ENCODE measurements around the gene RAPGEF4.
A peak's percentile ranks its signal among the peaks of the same experiment; 100 is the strongest.

The RAPGEF4 gene

DNA sequence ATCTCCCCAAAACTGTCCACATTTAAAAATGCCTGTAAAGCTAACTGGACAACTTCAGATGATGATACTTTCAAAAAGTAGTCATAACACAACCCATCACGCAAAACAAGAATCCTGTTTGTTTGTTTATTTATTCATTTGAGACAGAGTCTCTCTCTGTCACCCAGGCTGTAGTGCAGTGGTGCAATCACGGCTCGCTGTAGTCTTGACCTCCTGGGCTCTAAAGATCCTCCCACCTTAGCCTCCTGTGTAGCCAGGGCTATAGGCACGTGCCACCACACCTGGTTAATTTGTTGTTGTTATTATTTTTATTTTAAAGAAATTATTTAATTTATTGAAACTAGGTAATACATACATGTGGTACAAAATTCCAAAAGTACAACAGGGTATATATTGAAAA is 94.8 kb downstream of the RAPGEF4 start:
- no peak for DNase-seq

DNA sequence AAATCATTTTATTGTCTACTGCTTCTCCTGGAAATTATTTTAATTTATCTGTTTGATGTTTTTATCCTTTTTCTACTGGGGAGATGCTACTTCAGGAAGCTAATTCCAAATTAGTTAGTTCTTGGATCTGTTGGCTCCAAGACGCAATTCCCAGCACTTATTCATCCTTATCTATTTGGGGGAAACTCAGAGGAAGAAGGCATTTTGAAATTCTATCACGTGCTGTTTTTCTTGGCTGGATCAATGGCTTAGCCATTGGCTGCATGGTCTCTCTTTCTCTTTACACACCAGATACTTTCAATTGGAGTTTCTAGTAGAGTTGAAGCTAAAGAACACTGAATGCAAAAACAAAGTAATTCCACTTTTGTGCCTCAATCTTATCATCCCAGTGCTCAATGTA is 98.3 kb downstream of the RAPGEF4 start:
- DNase-seq, result no peak

DNA sequence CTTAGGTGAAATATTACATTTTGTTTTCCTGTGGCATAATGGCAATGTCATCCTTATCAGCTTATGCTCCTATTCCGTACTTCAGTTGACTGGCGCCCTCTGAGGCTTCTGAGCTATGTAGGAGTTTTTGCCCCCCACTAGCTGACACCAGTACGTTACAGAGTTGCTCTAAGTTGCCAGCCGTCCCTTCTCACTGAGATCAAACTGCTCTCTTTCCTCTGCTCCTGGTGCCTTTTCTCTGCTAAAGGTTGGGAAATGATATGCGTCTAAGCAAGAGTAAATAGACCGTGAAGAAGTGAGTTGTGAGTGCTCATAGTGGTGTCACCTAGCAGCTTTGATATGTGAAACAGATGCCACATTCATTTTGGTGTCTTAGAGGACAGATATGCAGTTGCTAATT is 99.2 kb downstream of the RAPGEF4 start:
- DNase-seq, result no peak

DNA sequence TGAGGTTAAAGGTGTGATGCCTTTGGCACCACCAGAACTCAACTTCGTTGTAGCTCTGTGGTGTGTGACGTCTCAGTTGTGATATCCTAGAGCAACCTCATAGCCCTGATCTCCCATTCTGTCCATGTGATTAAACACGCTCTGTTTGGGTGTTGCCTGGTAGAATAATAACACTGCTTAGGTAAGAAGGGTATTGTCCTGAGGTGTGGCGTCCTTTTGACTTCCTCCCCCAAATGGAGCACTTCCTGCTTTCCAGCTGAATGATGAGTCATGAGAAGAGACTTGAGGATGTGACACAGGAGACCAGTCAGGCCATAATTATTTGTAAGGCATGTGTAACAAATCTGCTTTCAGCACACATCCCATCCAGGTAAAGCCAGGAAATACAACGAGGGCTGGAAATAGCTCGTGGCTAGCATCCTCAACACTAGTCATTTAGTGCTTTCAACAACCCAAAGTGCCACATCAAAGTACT is 100.7 kb downstream of the RAPGEF4 start:
- no peak for DNase-seq

DNA sequence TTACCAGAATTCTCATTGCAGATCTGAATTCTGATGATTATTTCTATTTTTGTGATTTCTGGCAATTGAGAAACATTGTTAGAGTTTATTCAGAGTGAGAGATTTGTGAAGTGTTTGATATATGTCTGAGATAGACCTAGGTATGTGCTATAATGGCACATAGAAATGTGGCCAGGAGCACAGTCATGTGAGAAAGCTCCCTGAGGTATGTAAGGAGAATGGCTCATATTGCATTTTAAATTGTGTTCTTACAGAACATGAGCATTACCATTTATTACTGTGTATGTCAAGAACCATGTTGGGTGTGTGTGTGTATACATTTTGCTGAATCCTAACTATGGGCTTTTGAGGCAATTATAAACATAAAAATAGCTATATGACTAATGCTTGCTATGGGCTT is 101.2 kb downstream of the RAPGEF4 start:
- no peak for DNase-seq

DNA sequence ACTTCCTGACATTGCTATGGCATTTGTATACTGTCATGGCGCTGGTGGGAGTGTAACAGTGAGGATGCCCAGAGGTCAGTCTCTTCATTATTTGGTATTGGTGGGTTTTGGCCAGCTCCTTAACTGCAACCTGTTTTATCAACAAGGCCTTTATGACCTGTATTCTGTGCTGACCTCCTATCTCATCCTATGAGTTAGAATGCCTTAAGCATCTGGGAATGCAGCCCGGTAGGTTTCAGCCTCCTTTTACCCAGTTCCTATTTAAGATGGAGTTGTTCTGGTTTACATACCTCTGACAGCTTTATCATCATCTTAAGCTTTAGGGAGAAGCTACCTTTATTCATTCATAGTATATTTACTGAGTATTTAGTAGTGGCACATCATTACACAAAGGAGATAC is 103.8 kb downstream of the RAPGEF4 start:
- no peak for DNase-seq

DNA sequence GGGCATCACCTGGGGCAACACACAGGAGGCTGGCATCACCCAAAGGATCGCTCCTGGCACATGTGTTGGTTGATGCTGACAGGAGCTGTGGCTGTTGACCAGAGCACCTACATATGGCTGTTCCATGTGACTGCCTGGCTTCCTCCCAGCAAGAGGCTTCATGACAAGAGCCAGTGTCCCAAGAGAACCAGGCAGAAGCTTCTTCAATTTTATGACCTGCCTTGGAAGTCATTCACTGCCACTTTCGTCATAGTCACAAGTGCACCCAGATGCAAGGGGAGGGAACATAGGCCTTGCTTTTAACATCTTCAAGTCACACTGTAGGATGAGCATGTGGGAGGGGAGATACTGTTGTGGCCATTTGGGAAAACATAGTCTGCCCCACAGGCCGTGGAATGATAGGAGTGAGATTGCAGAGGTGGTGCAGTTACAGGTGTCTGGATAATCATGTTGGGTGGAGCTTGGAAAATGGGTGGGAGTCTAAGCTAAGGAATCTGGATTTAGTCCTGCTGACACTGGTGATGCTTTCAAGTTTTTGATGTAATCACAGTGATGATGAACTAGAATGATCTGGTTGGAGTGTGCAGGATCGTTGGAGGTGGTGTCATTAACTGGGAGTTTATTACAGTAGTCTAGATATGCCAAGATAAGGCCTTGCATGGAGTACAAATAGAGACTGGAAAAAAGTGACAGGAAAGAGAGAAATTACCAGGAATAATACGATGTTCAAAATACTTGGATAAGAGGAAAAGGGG is 107.0 kb downstream of the RAPGEF4 start:
- no peak for DNase-seq

DNA sequence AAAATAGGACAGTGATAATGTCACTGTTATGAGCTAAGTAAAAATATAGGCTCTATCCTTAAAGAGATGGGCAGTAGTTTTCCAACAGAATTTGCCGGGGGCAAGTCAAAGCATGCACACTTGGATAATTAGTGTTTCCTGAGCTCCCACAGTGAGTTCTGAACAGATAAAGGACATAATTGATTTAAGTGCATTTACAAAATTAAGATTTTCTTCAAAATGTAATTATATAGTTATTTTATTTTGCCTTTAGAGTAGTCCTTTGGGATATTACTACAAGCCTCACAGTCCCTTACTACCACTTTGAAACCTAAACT is 107.6 kb downstream of the RAPGEF4 start:
- DNase-seq, result no peak

DNA sequence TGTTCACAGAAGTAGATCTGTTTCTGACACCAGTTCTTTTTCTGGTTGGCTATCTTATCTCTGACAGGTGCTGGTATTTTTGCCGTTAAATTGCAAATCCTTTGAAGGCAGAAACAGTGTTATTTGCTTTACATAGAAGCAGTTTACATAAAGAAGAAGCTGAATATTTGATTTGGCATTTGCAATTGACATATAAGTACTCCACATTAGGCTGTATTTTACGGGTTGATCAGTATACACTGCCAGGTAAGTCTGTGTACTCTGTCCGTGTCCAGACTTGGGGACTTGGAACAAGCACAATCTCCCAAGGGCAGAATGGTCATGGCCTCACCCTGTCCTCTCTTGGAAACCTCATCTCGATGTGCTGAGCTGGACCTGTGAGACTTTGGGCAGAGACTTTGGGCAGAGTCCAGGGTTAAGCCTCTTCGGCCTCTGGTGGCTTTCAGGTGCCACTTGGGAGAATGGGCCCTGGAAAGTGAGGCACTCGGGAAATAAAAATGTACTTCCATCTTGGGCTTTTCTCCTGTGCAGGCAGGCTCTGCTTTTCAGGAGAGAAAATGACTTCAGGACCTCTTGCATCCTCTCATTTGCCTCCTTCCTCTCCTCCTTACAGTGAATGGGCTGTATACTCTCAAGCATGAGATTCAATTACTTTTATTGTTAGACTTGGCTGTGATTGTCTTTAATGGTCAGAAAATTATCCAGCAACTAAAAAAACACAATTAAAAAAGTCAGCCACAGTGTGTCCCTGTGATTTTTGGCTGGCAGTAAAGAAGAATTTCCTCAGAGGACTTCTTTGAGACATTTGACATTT is 108.5 kb downstream of the RAPGEF4 start:
- no peak for DNase-seq

DNA sequence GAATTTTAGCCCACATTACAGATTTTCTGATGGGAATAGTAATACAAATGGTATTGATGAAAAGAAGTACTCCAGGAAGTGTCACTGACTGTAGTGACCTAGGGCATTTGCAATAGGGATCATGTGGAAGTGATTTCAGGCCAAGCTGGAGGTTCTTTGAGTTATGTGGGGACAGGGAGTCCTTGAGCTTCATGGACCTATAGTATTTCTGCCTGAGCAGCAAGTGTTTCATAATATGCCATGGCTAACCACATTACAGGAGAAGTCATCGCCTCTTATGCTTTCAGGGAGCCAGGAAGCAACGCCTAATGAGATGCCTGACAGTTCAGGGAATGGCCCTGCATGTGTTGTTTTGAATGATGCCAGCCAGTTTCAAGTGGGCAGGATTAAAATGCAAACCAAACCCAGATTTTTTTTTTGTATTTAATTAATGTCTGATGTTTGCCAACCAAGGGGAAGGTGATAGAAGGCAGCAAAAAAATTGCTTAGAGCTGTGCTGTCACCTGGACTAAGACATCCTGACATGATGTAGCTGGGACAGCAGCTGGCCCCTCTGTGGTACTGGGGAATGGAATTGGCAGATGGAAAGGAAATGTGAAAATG is 109.5 kb downstream of the RAPGEF4 start:
- DNase-seq, result no peak

DNA sequence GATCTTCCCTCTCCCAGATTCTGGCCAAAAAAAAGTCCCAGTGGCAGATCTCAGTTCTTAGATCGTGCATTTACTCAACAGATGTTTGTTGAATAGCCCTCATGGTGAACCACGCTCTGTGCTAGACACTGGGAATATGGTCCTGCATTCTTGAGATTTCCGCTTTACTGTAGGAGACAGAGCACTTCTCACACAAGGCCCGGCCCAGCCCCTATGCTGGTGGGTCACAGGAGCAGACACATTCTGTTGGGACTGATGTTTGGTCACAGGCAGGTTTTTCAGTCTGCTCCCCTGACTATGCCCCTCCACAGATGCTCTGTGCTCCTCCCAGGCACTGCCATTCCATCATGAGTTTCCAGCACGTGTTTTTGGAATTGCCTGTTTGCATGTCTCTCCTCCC is 110.9 kb downstream of the RAPGEF4 start:
- no peak for DNase-seq

DNA sequence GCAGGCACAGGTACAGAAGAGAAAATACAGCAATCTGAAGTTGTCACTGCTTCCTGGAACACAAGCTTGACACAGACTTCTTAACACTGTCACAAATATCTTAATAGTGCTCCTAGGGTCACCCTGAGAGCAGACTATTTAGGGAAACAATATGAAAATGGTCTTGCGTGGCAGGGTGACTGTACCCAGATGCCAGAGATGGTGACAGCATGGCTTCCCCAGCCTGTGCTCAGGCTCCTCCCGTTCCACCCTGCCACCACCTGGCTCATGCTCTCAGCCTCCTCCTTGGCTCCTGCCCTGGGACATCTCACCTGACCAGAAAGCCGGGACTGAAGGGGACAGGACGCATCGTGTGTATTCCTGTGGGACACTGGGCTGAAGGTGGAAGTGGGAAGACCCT is 111.5 kb downstream of the RAPGEF4 start:
- DNase-seq, result no peak

DNA sequence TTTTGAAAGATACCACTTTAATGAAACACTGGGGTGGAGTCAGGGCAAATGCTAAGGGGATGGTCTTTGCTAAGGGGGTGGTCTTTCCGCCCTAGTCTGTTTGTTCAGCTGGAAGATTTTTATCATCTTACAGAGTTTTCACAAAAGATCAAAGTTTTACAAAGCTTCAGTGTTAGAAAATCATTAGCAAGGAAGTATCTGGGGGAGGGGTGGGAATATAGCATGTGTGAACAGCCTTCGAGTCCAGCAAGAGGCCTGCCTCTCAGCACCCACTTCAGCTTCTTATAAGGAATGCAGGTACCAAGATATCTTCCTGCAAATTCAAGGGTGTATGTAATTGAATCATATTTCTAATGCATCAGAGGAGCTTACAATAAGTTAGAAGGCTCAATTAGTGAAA is 112.9 kb downstream of the RAPGEF4 start:
- DNase-seq, result no peak

DNA sequence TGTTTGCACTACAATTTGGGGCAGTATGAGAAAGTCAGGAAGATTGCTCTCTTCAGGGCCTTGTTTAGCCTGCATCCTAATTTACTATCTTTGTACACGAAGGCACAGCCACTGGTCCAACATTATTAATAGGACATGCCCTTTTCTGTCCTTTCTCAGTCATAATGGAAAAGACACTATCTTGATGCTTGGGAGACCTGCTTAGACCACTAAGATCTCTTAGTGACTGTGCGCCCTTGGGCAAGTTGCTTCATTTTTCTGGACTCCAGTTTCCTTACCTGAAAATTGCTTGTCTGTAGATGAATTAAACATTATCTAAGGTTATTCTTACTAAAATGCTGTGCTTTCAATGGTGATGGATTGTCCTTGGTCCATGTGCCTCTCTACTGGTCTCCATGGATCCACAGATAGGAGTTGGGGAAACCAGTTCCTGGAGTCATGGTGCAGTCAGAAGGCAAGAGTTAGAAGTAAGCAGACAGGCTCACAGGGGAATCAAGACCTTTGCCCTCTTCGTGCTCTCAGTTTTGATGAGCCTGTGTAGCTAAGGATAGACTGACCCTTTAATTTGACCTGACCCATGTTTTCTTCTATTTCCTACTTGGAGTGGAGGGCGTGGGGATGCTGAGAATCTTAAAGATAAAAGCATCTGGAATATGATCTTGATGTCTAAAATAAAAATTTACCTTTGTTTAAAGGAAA is 114.0 kb downstream of the RAPGEF4 start:
- no peak for DNase-seq

DNA sequence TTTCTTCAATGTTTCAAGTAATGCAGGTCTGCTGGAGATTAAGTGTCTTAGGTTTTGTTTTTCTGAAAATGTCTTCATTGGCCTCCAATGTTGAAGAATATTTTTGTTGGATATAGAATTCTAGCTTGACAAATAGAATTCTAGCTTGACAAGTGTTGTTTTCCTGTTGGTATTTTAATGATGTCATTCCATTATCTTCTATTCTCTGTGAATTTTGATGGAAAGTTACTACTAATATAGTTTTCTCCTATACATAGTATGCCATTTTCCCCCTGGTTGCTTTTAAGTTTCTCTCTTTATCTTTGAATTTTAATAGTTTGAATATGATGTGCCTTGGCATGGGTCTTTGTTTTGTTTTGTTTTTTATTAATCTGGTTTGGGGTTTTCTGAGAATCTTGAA is 119.9 kb downstream of the RAPGEF4 start:
- DNase-seq, result no peak

DNA sequence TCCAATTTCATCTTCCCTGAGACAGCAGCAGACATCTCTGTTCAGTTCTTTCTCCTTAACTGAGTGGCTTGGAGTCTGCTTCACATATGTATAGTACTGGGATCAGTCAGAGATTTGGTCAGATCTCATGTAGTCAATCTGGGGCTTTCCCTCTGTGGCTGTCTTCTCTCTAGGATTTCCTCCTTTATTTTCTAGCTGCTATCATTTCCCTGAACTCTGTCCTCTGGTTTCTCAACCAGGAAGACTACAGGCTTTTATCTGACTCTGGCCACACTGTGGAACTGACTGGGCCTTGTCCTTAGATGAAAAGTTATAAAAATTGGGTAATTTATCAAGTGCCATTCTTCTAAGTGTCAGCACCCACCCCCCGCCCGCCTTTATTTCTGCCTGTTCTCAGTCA is 121.0 kb downstream of the RAPGEF4 start:
- DNase-seq, result no peak

DNA sequence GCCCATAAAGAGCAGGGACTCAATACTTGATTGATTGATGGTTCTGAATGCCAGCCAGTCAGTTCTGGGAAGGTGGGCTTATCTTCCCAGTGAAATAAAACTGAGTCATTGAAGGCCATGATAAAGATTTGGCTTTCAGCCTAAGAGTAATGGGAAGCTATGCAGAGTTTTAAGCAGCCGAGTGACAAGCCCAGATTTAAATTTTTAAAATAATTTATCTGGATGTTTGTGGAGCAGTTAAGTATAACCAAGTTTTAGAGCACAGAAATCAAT is 122.8 kb downstream of the RAPGEF4 start:
- no peak for DNase-seq

DNA sequence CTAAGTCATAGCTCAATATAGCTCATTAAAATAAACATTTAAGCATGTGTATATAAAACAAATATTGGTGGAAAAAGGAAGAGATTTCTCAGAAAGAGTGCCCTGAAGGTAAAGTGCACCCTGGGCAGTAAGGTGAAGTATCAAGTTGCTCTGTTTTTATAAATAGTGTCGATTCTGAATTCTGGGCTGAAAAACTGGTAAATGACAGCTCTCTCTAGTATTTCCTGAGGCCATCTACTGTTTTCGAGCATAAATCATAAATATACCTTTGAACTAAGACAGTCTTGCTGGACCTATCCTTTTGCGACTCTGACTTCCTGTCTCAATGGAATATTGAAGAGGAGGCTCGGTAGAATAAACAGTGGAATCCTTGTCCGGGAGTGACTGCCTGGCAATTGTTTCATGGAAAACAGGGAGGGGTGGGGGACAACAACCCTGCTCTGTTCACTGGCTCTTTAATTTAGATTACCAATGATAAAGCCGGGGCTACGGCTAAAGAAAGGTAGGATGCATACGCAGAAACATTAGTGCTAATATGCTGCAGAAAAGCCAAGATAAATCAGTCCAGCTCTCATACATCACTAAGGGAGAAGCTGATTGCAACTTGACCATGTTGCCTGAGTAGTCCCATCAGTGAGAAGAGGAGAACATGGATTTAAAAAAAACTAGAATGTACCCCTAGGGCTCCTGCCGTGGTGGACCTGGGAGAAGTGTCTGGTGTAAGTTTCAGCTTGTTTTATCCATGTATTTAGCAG is 124.1 kb downstream of the RAPGEF4 start:
- DNase-seq, result peak; percentile 27

DNA sequence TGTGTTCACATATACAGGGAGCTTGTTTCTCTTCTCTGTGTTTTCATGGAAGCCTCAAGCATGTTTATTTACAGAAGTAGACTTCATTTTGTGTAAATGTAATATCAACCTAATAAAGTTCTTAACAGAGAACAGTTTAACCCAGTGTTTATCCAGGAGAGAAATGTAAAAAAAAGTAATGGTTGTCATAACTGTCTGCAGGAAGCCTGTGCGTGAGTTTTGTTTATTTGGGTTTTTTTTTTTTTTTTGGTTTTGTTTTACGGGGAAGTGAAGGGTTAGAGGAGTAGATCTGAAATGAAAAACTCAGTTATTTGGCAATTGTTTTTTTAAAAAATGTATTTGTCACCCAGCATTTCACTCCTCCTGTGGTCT is 124.7 kb downstream of the RAPGEF4 start:
- no peak for DNase-seq

DNA sequence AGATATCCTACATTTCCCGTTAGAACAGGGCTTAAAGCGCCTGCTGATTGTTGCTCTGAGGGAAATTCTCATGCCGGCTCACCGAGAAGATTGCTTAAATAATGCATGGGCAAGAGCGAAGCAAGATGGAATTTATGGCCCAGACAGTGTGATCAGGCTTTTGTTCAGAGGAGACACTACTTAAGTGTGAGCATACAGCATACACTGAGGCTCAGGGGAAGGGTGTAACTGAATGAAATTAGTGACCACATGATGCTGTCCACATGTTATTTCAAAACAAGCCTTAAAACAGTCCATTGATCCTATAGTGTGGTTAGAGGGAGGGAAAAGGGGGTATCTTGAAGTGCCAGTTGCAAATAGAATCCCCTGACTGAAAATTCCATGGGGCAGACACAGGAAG is 125.5 kb downstream of the RAPGEF4 start:
- no peak for DNase-seq

DNA sequence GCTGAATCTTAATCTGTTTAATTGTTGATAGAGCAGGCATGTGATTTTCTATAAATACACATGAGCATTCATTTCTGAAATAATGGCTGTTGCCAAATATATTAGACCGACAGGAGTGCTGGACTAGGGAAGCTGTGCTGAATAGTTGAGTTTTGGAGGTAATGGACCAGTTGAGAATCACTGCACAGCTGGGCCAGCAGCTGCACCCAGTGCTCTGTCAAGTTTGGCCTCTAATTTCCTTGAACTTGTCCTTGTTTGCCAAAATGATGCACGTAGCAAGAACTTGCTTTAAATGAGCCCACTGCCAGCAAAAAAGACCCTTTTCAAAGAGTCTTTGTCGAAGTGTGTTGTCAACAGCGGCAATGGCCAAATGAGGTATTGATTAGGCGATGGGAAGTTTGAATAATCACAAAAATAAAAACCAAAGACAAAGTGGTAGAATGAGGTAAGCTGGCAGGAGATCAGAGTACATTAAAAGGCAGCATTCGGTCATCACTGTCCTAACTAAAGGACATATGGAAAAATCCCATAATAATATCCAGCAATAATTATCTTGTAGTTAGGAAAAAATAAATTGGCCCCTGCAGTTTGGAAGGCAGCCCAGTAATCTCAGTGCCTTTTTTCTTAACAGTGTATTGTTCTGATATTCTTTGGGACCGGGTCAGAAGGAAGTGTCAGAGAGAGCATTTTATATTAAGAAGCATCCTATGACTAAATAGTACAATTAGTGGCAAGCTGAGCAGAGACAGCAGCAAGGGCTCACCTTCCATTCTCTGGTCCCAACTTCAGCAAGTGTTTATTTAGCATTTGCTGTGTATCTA is 126.2 kb downstream of the RAPGEF4 start:
- DNase-seq, result no peak

DNA sequence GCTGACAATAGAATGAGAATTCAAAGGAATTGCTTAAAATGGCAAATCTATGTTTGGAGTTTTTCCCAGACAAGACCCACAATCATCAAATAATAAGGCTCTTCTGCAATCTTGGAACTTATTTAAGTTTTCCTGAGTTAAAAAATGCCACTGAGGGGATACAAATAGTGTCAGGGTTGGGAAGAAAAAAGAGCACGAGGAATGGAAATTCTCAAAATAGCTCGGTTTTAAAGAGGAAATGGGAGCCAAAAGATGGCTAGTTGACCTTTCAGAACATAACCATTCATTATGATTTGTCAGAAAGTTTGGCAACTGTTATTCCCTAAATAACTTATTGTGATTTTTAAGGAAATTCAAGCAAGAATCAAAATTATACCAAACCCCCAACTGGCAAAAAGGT is 127.7 kb downstream of the RAPGEF4 start:
- no peak for DNase-seq

Measured in midbrain (tissue), 1 donor.